Central memory CD8-positive, alpha-beta T cell (primary cell): ENCODE data around the gene UPK3A.
A peak's percentile ranks its signal among the peaks of the same experiment; 100 is the strongest.
"Not testable (repeated sequence)": the region's sequence is repeated elsewhere in the genome, so short reads cannot be mapped to it uniquely, and the experiment has no call there.

Source experiments
- ATAC-seq: fragments of 150-1000 bp; cut with Tn5 transposase; replicated peaks from 2 replicates; pipeline ENCODE4 v1.10.0; 2022; ENCODE audit warnings: mild to moderate bottlenecking, moderate FRiP score, moderate number of reproducible peaks; ENCODE audit not compliant: poor library complexity, severe bottlenecking; ENCODE audit errors: extremely low read depth
- DNase-seq, 2 donors: peaks; one replicate each; pipeline ENCODE4 v3.0.0; 2021; ENCODE audit warnings: low spot score in 2 of 2
- H3K27ac Mint-ChIP-seq: one replicate; pipeline ENCODE4 v1.8.0; 2022; ENCODE audit warnings: low read depth, mild to moderate bottlenecking, moderate library complexity, mixed read lengths
- H3K27me3 Mint-ChIP-seq: one replicate; pipeline ENCODE4 v1.8.0; 2022; ENCODE audit warnings: mixed read lengths
- H3K36me3 Mint-ChIP-seq: one replicate; pipeline ENCODE4 v1.8.0; 2022; ENCODE audit warnings: mild to moderate bottlenecking, moderate library complexity, mixed read lengths; ENCODE audit not compliant: insufficient read depth
- H3K4me1 Mint-ChIP-seq: one replicate; pipeline ENCODE4 v1.8.0; 2022; ENCODE audit warnings: mixed read lengths
- H3K4me3 Mint-ChIP-seq: one replicate; pipeline ENCODE4 v1.8.0; 2022; ENCODE audit warnings: mild to moderate bottlenecking, moderate library complexity, mixed read lengths
- H3K9me3 Mint-ChIP-seq: one replicate; pipeline ENCODE4 v1.8.0; 2022; ENCODE audit warnings: mixed read lengths

The UPK3A gene

DNA sequence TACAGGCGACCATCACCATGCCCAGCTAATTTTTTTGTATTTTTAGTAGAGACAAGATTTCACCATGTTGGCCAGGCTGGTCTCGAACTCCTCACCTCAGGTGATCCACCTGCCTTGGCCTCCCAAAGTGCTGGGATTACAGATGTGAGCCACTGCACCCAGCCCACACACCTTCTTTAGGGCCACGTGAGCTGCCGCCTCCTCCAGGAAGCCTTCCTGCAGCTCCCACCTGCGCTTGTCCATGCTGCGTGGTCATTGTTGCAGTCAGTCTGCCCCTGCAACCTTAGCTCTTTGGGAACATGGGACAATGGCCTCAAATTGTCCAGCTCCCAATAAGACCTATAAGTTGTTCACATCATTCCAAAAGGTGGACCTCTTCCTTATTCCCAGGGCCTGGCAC is 10.3 kb downstream of the UPK3A start:
- not testable (repeated sequence) for ATAC-seq, H3K9me3 Mint-ChIP-seq, H3K4me3 Mint-ChIP-seq, H3K27ac Mint-ChIP-seq, H3K27me3 Mint-ChIP-seq, H3K36me3 Mint-ChIP-seq, H3K4me1 Mint-ChIP-seq, DNase-seq

DNA sequence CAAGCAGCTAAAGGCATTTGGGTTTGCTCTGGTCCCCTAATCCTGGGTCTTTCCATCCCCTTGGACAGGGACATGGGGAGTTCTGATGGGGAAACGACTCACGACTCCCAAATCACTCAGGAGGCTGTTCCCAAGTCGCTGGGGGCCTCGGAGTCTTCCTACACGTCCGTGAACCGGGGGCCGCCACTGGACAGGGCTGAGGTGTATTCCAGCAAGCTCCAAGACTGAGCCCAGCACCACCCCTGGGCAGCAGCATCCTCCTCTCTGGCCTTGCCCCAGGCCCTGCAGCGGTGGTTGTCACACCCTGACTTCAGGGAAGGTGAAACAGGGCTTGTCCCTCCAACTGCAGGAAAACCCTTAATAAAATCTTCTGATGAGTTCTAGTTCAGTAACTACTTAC is 10.7 kb downstream of the UPK3A start:
- Mint-ChIP-seq H3K36me3 (peaks cover 2% of the 10 kb centered on the region), H3K4me1 (peaks cover 8% of the 10 kb centered on the region), H3K27me3 (no peaks in the 10 kb centered on the region), H3K9me3 (no peaks in the 10 kb centered on the region), H3K27ac (no peak overlapping the region), H3K4me3 (no peak overlapping the region)
- no peak for ATAC-seq
- DNase-seq: no peak

GRCh38 chr22:45296628-45297297 is 12.0 kb downstream of the UPK3A start:
- no peaks in the 10 kb centered on the region for H3K27me3 Mint-ChIP-seq
- no peaks in the 10 kb centered on the region for H3K9me3 Mint-ChIP-seq

GRCh38 chr22:45298934-45299505 is 14.3 kb downstream of the UPK3A start:
- Mint-ChIP-seq H3K4me3 (no peak overlapping the region), H3K9me3 (no peaks in the 10 kb centered on the region), H3K27ac (no peak overlapping the region), H3K4me1 (peaks cover 8% of the 10 kb centered on the region), H3K27me3 (no peaks in the 10 kb centered on the region), H3K36me3 (no peaks in the 10 kb centered on the region)
- DNase-seq: no peak
- ATAC-seq: no peak

More at GRCh38 chr22:45296628-45297297, 12.0 kb downstream of the UPK3A start:
- DNase-seq (peak in 1 of 2 donors; percentile 27), ATAC-seq (peak; percentile 93)
- Mint-ChIP-seq H3K27ac (peak overlapping the region; percentile 77), H3K36me3 (peaks cover 2% of the 10 kb centered on the region), H3K4me3 (no peak overlapping the region), H3K4me1 (peaks cover 8% of the 10 kb centered on the region)

- no peak for ATAC-seq
- H3K27ac Mint-ChIP-seq: no peak overlapping the region
- H3K4me1 Mint-ChIP-seq: no peaks in the 10 kb centered on the region
- no peaks in the 10 kb centered on the region for H3K27me3 Mint-ChIP-seq
- no peaks in the 10 kb centered on the region for H3K36me3 Mint-ChIP-seq
- DNase-seq: no peak
- H3K4me3 Mint-ChIP-seq: no peak overlapping the region
- H3K9me3 Mint-ChIP-seq: no peaks in the 10 kb centered on the region
Measured at GRCh38 chr22:45302751-45303150, 18.0 kb downstream of the UPK3A start.

DNA sequence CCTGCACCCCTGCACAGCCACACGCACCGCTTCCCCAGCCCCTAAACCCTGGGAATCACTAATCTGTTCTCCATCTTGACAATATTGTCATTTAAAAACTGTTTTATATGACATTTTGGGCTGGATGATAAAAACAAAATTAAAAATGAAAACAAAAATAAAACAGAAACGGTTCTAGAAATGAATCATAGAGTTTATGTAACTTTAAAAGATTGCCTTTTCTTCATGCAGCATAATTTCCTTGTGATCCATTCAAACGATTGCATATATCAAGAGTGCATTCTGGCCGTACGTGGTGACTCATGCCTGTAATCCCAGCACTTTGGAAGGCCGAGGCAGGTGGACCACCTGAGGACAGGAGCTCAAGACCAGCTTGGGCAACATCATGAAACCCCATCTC is 18.4 kb downstream of the UPK3A start:
- Mint-ChIP-seq H3K27me3 (no peaks in the 10 kb centered on the region), H3K4me1 (no peaks in the 10 kb centered on the region), H3K27ac (no peak overlapping the region), H3K4me3 (no peak overlapping the region), H3K9me3 (no peaks in the 10 kb centered on the region), H3K36me3 (no peaks in the 10 kb centered on the region)
- ATAC-seq: no peak
- no peak for DNase-seq

- no peak for ATAC-seq
- Mint-ChIP-seq H3K36me3 (peaks cover 8% of the 10 kb centered on the region), H3K4me1 (peaks cover 9% of the 10 kb centered on the region), H3K27ac (no peak overlapping the region), H3K9me3 (no peaks in the 10 kb centered on the region), H3K4me3 (no peak overlapping the region), H3K27me3 (no peaks in the 10 kb centered on the region)
- no peak for DNase-seq
Measured at GRCh38 chr22:45304971-45305370, 20.2 kb downstream of the UPK3A start.

DNA sequence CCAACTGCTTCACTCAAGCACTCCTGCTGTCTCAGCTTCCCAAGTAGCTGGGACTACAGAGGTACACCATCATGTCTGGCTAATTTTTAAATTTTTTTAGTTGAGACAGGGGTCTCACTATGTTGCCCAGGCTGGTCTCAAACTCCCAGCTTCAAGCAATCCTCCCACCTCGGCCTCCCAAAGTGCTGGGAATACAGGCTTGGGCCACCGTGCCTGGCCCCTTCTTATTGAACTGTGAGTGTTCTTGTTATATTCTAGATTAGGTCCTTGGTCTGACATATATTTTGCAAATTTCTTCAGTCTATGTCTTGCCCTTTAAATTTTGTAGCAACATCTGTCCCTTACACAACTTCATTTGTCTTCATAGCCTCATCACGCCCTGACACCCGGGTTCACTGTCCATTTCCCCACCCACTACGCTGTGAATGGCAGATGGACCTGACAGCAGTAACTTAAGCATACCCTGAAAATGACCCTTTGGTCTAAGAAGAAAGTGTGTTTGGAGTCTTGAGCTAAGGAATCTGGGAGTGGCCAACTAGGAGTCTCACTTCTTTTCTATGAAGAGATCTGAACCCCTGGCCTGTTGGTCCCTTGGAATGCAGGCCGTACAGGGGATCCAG is 20.8 kb downstream of the UPK3A start:
- no peak overlapping the region for H3K27ac Mint-ChIP-seq
- peaks cover 8% of the 10 kb centered on the region for H3K36me3 Mint-ChIP-seq
- no peak overlapping the region for H3K4me3 Mint-ChIP-seq
- no peaks in the 10 kb centered on the region for H3K27me3 Mint-ChIP-seq
- peaks cover 12% of the 10 kb centered on the region for H3K4me1 Mint-ChIP-seq
- no peak for DNase-seq
- no peaks in the 10 kb centered on the region for H3K9me3 Mint-ChIP-seq
- no peak for ATAC-seq

GRCh38 chr22:45306139-45306538 is 21.4 kb downstream of the UPK3A start:
- Mint-ChIP-seq H3K9me3 (no peaks in the 10 kb centered on the region), H3K27ac (no peak overlapping the region), H3K36me3 (peaks cover 8% of the 10 kb centered on the region), H3K27me3 (no peaks in the 10 kb centered on the region), H3K4me1 (peaks cover 18% of the 10 kb centered on the region), H3K4me3 (no peak overlapping the region)
- no peak for ATAC-seq
- no peak for DNase-seq

DNA sequence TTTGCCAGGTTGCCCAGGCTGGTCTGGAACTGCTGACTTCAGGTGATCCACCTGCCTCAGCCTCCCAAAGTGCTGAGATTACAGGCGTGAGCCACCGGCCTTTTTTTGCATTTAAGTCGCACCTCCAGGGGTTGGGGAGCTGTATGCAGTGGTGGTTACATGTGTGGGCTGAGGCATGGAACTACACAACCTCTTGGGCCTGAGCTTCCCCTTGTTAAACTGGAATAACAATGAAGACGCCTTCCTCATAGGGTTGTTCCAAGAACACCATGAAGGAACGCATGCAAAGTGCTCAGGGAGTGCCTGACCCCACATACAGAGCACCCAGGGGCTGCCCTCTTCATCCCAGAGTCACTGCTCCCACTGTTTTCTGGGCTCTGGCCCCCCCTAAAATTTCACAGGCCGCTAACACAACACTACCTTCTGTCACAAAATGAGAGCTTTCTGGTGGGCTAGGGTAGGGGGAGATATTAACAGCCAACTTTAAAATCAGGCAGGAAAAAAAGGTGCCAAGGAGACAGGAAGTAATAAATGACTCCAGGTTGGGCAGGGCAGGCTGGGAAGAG is 23.7 kb downstream of the UPK3A start:
- peak overlapping the region; percentile 92 for H3K27ac Mint-ChIP-seq
- ATAC-seq (no peak), DNase-seq (no peak)
- no peaks in the 10 kb centered on the region for H3K9me3 Mint-ChIP-seq
- peaks cover 13% of the 10 kb centered on the region for H3K36me3 Mint-ChIP-seq
- H3K27me3 Mint-ChIP-seq: no peaks in the 10 kb centered on the region
- H3K4me1 Mint-ChIP-seq: peaks cover 36% of the 10 kb centered on the region
- peak overlapping the region; percentile 85 for H3K4me3 Mint-ChIP-seq

DNA sequence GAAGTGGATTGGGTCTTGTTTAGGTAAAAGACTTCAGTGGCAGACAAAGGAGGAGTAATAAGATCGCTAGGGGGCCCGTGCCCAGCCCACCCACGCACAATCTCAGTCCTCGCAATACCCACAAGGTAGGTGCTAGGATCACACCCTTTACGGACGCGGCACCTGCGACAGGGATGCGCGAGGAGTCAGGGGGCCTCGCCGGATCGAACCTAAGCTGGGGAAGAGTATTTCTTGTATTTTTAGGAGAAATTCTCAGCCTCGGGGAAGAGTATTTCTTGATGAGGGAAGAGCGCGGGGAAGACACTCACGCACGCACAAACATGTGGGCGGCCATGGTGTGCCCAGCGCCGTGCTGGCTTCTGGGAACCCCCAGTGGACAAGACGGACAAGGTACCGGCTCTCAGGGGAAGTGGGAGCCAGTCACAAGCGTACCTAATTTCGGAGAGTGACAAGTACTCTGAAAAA is 24.2 kb downstream of the UPK3A start:
- ATAC-seq: no peak
- no peaks in the 10 kb centered on the region for H3K9me3 Mint-ChIP-seq

DNA sequence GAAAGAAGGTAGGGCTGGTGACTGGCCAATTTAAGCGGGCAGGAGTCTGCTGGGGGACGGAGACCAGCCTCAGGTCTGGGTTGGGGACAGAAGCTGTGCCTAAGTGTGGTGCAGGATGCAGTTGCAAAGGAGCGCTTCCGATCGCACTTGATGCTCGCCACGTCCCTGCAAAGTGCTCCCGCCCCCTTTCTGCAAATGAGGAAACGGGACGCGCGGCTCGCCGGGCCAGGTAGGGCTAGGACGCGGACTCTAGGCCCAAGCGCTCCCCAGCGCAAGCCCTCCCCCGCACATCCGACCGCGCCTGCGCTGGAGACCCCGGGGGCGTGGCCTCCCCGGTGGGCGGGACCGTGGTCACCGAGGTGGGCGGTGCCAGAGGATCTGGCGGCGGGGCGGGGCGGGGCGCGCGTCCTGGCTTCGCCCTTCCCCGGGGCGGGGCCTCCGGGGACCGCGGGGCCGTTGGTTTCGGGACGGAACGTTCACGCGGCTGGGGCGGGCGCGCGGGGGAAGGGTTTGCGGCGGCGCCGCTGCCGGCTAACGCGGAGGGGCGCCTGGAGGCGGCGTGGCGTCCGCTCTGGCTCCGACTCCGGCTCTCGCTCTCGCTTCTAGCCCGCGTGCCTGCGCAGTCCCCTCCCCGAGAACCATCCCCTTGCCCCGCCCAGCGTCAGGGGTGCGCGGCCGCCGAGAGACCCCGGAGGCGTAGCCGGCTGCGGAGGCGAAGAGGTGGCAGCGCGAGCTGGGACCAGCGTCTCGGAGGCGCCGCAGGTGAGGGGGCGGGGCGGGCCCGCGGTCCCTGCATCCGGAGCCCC is 24.9 kb downstream of the UPK3A start, which contains the start of gene FAM118A:
Gene FAM118A, plus strand, starts transcription at position 513 of the 806 bp plus-strand sequence. CDS start 12,446 bp downstream, outside the sequence.
- Mint-ChIP-seq H3K4me1 (peaks cover 42% of the 10 kb centered on the region), H3K9me3 (no peaks in the 10 kb centered on the region), H3K4me3 (peak within 1 kb of the TSS; percentile 85), H3K27me3 (no peaks in the 10 kb centered on the region), H3K36me3 (peaks cover 13% of the 10 kb centered on the region), H3K27ac (peak within 1 kb of the TSS; percentile 92)
- DNase-seq (peak; percentile 93 to 99), ATAC-seq (peak; percentile 86)

More for the DNA sequence above, 24.2 kb downstream of the UPK3A start:
- peaks cover 13% of the 10 kb centered on the region for H3K36me3 Mint-ChIP-seq
- peak overlapping the region; percentile 85 for H3K4me3 Mint-ChIP-seq
- H3K4me1 Mint-ChIP-seq: peaks cover 36% of the 10 kb centered on the region
- no peaks in the 10 kb centered on the region for H3K27me3 Mint-ChIP-seq
- DNase-seq: no peak
- peak overlapping the region; percentile 92 for H3K27ac Mint-ChIP-seq
